GM18867 (cell line): ENCODE data around the gene KCNAB1.

Experiments used
- ATAC-seq: cut with Tn5 transposase; IDR thresholded peaks from one replicate; pipeline ENCODE4 v1.9.1; 2021; ENCODE audit warnings: mild to moderate bottlenecking, moderate library complexity; ENCODE audit not compliant: unreplicated experiment

The KCNAB1 gene

GRCh38 chr3:156433138-156433537, 312.8 kb downstream of the KCNAB1 start:
- no peak for ATAC-seq

DNA sequence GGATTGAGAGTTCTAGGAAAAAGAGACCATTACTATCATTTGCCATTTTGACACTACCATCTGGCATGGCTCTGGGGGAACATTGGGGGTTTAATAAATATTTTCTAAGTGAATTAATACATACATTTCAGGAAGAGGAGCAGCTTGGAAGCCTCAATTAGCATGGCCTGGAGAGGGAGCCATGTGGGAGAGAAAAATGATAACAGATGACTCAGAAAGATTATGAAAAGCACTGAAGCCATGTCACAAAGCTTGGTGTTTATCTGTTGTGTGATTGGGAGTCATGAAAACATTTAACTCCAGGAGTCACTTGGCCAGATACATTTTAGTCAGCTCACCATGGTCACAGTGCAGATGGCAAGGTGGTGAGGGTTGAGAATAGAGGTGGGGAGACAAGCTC, 313.5 kb downstream of the KCNAB1 start:
- no peak for ATAC-seq

DNA sequence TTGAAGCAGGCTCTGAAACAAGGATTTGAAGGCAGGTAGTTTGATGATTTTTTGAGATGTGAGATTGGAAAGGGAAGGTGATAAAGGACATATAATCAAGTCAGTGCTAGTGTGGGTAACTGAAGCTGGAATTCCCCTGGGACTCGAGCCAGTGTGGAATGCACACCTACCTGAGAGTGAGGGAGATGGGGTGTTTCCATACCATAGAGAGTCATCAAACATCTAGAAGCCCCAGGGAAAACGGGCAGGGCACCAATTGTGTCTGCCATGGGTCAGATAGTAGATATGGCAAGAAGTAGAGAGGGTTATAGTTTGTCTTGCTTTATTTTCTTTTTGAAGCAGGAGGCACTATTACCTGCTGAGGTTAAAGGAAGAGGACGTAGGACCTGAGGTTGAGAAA, 314.5 kb downstream of the KCNAB1 start:
- no peak for ATAC-seq

DNA sequence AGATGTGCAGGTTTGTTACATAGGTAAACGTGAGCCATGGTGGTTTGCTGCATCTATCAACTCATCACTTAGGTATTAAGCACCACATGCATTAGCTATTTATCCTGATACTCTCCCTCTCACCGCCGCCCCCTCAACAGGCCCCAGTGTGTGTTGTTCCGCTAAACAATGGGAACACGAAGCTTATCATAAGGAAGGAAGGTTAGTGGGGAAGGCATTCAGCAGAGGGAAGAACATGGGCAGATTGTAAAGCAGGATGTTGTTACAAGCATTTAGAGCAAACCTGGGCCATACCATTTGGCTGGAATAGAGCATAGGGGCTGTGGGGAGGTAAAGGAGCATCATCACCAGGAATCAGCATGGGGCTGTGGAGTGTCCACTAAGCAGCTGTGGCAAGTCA, 322.7 kb downstream of the KCNAB1 start:
- no peak for ATAC-seq

DNA sequence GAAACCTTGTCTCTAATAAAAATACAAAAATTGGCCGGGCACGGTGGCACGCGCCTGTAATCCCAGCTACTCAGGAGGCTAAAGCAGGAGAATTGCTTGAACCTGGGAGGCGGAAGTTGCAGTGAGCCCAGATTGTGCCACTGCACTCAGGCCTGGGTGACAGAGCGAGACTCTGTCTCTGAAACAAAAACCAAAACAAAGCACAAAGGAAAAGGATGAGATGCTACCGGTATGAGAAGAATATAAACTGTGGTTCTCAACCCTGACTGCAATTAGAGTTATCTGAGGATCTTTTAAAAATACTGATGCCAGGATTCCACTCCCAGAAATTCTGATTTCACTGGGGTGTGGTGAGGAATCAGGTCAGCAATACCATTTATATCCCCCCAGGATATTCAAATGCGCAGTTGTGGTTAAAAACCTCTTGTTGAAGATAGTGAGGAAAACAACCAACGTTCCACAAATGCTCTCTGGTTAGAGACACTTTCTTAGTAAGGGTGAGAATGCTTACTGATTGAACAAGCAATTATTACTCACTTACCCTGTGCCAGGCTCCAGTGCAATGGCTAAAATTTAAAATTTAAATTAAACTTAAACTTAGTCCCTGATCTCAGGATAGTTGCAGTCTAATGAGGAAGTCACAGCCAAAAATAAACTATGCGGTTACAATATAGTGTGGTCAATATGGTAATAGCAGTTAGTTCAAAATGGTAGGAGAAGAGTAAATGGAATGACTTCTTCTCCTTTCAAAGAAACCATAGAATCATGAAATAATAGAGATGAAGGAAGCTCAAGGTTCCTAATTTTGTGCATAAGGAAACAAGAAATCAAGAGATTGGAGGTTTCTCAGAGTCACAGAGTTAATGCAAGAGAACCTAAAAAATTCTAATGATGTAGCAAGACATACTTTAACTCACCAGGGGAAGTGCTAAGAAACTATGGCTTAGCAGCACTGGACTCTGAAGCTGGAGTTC, 325.0 kb downstream of the KCNAB1 start:
- no peak for ATAC-seq

GRCh38 chr3:156448300-156448699, 327.9 kb downstream of the KCNAB1 start:
- peak; percentile 64 for ATAC-seq

- peak; percentile 71 for ATAC-seq
Observed at GRCh38 chr3:156449710-156450574, 329.6 kb downstream of the KCNAB1 start.

DNA sequence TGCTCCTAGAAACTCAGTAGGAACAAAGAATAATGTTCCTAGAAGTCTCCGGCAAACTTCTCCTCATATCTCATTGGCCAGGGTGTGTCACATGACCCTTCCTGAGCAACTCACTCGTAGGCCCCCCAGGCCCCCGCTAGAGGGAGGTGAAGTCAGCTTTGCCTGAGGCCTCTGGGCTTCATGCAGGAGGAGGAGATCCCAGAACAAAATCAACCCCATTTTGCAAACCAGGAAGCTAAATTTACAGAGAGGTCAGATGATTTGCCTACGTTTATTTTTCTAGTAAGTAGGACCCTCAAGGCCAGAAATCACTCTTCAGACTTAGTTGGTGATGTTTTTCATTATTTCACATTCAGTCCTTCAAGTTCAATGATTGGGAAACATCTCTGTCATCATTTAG, 335.5 kb downstream of the KCNAB1 start:
- no peak for ATAC-seq

DNA sequence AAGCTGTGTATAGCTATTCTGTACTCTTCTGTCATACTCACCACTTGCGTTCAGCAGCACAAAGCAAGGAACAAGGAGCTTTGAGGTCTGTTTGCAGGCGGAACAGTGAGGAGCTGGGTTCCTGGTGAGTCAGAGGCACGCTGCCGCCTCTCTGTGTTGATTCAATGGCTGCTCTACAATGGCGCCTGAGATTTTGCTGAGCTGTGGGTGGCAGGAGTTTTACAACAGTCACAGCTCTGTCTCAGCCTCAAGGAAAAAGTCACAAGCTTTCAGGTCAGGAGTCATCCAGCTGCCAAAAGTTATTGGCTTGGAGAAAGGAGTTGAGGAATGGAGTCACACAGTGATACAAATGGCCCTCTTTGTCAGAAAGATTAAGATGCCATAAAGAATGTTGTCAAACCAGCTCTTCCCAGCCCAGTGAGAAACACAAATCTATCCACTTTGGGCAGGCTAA, 336.4 kb downstream of the KCNAB1 start:
- ATAC-seq = no peak

DNA sequence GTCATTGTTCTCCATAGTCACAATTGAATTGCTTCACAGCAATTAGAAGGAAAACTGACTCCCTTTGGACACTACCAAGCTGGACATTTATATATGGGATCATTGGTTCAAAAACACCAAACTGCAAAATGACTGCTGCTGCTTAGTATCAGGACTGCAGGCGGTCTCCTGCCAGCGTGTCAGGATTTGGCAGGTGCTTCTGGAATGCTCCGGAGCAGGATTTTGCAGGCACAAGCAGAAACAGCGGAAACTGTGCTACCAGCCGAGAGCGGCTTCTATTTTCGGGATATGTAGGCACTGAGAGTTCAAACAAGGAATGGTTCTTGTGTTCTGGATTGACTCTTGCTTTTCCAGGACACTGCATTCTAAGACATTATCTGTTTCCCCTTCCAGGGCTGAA, 339.1 kb downstream of the KCNAB1 start:
- no peak for ATAC-seq

GRCh38 chr3:156460206-156460611, 339.8 kb downstream of the KCNAB1 start:
- ATAC-seq = peak; percentile 84

GRCh38 chr3:156461889-156462288, 341.5 kb downstream of the KCNAB1 start:
- ATAC-seq = no peak

DNA sequence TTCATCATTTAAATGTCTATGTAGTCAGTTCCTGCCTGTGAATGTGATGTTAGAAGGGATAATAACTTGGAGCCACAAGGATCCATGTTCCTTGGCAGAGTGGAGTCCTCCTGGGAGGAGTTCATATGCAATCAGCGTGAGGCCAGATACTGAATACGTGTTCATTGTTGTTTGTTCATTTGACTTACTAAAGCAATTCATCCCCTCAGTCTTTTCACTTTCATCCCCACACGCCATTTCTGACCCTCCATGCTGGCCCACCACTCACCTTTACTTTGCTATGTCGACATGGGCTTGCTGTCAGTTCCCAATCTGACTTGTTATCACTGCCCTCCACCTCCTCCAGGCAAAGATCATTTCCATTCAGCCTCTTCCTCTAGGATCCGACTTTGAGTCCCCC, 342.7 kb downstream of the KCNAB1 start:
- ATAC-seq = no peak

DNA sequence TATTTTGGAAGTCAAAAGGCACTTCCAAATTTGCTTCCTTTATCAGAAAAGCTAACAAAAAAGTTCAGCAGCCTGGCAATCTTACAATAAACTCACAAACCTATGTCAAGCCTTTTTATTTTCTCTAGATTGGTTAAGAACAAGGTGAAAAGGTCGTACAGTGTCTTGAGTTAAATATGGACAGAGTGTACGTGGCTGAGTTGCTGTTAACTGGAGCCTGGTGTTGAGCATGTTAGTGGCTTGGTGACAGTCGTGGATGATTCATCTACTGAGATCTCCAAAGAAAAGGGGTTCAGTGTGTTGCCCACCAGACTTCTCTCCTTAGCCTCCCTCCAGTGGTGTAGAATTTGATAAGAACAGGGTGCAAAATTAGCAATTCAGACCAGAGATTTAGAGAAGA, 344.8 kb downstream of the KCNAB1 start:
- no peak for ATAC-seq

GRCh38 chr3:156469456-156469855, 349.1 kb downstream of the KCNAB1 start:
- ATAC-seq = no peak

DNA sequence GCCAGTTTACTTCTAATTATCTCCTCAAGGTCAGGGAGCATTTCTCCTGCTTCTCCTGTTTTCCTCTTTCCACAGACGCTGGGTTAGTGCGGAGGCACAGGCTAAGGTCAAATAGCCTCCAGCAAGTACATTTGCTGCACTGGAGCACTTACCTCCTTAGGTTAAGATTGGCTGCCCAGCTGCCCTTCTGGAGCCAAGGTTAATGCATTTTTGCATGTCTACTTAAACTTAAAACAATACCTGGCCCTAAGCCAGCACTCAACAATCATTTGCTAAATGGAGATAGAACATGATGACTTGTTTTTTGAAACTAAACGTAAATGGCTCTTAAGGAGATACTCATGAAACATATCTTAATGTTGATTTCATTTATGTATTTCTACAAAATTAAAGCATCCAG, 351.1 kb downstream of the KCNAB1 start:
- ATAC-seq = no peak

DNA sequence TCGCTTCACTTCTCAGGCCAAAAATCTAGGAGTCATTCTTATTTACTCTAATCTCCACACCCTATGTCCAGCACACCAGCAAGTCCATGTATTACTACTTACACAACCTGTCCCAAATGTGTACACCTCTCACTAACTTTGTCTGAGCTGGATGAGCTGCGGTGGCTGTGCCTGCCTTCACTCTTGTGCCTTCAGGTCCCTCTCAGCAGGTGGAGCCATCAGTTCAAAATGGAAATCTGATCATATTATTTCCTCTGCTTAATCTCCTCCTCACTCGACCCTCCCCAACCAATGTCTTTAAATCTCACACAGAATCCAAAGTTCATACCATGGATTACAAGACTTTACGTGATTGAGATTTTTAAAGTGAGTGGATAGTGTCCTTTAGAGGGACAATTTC, 351.8 kb downstream of the KCNAB1 start:
- ATAC-seq = peak; percentile 46

DNA sequence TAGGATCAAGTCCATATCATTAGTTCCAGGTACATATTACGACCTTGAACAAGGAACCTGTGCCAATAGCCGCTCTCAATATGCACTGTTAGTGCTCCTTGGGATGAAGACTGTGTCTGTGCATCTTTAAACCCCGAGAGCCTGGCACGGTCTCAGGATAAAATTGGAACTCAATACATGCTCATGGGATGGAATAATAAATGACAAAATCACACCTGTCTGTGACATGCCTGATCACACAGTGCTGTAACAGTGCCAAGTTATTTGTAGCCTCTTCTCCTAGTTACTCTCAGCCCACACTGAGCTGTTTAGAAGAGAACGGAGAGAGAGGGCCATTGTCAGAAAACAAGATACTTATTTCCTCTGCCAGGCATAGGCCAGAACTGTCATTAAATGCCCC, 352.3 kb downstream of the KCNAB1 start:
- ATAC-seq = no peak

- no peak for ATAC-seq
Observed at GRCh38 chr3:156473341-156473740, 353.0 kb downstream of the KCNAB1 start.

DNA sequence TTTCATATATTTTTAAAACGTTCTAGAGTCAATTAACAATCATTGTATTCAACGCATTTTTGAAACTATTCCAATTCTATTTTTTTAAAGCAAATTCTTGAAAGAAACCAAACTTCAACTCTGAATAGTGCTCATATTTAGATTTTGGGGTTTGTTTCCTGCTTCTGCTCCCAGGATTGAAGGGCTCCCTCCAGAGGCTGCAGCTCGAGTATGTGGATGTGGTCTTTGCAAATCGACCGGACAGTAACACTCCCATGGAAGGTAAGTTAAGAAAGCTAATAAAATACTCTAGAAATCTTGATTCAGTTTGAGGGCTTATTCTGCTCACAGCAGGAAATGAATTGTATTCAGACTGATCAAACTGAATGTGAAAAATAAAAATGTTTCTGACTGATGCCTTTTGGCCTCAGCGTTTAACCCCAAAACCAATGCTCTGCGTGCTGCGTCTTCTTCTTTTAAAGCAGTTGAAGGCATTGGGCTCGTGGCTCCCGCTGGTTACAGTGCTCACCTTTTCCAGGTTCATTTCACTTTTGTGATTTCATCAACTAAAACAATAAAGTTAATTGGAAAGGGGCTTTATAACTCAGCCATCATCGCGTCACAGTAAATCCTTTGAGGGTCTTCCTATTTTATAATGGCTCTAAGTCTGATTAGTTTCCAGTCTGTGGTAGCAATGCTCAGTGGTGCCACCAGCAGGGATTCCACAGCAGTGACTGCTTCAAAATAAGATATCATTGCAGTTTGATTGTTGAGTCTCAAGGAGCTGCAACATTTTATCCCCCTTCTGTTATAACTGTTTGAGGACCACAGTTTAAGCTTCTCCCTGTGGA, 354.4 kb downstream of the KCNAB1 start:
- no peak for ATAC-seq

- ATAC-seq = no peak
Observed at GRCh38 chr3:156477323-156477722, 356.9 kb downstream of the KCNAB1 start.
